Activated T-cell treated with anti-CD3 and anti-CD28 coated beads for 4 hours (primary cell): Measurements from ENCODE around the gene MBD6.
"Not testable (repeated sequence)": the region's sequence is repeated elsewhere in the genome, so short reads cannot be mapped to it uniquely, and the experiment has no call there.

ENCODE experiments used
- DNase-seq: peaks from one replicate; pipeline ENCODE4 v3.0.0-alpha.2; 2020

The MBD6 gene

DNA sequence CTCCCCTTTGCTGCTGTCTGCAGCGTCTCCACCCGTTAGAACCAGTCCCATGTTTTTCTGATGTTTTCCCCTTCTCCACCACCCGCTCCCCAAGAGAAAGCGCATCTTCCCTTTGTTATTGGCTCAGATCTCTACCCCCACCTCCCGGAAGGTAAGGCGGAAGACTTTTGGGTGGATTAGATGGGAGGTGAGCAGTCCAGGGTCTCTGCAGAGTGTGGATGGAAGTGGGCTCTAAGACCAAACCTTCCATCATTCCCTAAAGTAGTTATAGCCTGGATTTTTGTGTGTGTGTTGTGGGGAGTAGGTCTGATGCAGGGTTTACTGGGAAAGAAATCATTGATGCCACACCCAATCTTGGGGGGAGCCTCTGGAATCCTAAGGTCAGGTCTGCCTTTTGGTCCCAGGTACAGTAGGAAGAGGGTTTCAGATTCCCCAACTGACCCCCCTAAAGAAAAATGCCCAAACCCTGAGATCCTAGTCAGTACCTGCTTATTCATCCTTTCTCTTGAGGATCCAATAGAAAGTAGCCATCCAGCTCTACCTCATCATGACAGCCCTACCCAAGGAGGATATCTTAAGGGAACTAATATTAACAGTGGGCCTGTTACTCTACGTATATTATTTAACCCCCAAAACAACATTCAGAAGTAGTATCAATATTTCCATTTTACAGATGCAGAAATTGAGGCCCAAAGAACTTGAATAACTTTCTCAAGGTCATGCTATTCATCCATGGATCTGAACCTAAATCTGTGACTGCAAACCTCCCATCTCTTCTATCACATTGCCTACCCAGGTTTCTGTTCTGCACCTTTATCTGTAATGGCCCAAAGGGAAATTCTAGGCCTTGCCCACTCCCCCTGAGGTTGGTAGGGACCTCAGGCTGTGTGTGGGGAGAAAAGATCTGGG lies 28.3 kb downstream of the MBD6 start:
- DNase-seq: no peak

DNA sequence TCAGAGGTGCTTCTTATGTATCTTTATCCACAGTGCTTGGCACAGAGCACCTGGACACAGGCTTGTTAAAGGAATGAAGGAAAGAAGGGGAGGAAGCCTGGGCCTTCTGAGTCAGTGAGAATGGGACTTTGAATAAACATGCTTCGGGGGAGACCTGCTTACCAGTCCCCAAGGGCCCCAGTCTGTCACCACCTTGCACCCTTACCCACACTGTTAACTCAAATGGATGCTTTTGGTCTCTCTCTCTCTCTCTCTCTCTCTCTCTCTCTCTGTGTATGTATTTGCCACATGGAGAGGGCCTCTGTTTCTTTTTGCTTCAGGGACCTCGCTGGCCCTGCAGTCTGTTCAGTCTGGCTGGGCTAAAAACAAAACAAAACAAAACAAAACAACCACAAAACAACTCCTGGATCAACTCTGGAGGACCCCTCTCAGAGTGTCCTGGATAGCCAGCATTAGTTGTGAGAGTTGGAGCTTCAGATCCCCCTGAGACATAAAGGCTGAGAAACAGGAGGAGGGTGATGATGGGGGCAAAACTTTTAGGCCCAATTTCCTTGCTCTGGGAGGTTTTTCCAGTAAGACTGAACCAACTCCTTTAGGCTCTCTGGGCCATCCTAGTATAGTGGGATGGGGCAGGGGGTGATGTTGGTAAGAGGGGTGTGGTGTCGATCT lies 29.1 kb downstream of the MBD6 start:
- DNase-seq: no peak

DNA sequence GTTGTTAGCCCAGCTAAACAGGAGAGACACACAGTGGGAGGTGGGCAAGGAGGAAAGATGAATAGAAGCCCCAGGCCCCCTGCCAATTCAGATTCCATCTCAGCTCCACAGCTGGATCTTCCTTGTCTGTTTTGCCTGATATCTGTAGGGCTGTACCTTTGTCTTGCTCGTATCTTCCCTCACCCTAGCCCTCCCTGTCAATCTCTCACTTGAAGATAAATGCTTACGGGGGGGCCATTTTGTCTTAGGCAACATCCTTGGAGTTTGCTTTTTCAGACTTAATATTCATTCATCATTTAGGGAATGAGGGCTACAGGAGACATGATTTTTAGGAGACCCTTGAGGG lies 29.7 kb downstream of the MBD6 start:
- no peak for DNase-seq

DNA sequence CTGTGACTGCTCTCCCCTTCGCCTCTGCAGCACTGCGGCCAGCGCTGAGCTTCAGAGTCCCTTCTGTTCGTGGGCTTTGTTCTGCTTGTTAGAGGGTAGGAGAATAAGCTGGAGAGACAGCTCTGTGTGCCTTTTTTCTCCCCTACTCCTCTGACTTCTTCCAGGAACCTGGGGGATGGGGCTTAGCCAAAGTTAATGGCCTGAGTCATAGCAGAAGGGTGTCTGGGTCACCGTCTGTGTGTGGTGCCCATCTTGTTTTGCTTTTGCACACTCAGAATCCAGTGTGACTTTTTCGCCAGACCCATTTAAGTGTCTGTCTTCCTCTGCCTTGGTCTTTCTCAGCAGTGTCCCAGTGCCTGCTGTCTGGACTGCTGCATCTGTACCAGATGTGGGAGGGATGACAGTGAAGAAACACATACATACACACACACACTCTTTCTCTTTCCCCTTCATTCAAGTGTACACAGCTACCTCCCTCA lies 30.2 kb downstream of the MBD6 start:
- DNase-seq: no peak

DNA sequence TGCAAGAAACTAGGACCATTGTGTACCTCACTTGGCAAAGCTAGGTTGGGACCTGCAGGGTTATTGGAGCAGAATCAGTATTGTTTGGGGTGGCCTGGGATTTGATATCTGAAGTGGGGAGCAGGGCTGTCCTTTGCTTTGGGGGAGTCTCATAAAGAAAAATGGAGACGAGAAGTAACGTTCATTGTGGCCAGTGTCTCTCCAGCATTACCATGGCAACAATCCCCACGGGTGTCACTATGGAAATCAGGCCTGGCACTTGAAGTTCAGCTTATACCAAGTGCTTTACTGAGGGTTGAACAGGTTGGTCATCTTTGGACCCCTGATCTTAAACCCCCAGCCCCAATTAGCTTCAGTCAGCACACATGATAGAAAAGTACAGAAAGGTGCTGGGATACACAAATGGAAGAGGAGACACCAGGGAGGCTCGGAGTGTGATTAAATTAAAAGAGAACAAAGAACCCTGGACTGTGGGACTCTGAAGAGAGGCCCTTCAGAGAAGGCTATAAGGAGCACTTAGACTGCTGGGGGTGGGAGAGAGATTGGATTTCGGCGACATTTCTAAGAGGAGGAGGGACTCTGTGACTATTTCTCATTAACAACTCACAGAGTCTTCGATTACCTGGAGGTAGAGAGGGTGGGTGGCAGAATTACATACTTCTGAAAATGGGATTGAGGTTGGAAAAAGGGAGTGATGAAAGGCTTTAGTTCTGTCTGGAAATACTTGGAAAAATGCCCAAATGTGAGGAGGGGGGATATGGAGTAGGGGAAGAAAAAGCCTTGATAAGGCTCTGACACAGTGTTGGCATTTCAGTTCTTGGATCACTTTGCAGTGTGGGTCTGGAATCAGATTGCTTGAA lies 30.9 kb downstream of the MBD6 start:
- DNase-seq: no peak

DNA sequence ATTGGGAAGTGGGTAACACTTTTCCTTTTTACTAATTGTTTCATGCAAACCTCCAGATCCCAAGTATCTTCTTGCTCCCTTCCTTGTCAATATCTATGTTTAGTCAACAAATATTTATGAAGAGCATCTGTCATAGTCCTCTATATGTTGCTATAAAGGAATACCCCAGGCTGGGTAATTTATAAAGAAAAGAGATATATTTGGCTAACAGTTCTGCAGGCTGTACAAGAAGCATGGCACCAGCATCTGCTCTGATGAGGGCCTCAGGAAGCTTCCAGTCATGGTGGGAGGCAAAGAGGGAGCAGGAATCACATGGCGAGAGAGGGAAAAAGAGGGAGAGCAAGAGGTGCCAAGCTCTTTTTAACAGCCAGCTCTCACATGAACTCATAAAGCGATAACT lies 31.8 kb downstream of the MBD6 start:
- DNase-seq: no peak

DNA sequence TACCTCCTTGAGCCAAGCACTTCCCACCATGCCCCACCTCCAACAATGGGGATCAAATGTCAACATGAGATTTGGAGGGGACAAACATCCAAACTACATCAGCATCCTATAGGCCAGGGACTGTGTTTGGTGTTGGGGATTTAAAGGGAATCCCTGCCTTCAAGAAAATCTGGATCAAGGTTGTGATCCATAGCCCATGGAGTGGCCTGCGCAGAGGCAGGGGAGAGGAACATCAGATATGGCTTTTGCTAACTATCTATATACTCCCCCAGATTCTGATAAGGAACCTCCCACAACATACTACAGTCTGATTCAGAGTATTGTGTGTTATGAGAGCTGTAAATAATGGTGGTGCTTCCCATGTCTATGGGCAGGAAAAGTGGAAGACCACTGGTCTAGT lies 32.3 kb downstream of the MBD6 start:
- no peak for DNase-seq

DNA sequence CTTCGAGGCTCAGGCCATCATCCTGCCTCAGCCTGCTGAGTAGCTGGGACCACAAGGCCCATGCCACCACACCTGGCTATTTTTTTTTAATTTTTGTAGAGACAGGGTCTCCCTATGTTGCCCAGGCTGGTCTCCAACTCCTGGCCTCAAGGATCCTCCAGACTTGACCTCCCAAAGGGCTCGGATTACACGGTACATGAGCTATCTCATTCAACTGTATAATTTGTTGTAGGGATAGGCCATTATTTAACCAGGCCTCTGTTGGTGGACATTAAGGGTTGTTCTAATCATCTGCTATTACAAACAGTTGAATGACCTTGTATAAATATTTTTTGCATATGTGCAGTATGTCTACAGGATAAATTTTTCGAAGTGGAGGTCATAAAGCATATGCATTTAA lies 36.2 kb downstream of the MBD6 start:
- DNase-seq: no peak

DNA sequence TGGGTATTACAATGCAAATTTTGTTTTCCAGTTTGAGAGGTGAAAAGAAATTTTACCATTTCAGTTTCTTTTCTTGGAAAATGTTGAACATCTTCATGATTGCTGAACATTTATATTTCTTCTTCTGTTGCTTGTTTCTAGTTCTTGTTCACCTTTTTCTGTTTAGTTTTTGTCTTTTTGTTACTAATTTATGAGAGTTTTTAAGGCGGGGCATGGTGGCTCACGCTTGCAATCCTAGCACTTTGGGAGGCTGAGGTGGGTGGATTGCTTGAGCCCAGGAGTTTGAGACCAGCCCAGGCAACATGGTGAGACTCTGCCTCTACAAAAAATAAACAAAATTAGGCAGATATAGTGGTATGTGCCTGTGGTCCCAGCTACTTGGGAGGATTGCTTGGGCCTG lies 37.9 kb downstream of the MBD6 start:
- DNase-seq: no peak

DNA sequence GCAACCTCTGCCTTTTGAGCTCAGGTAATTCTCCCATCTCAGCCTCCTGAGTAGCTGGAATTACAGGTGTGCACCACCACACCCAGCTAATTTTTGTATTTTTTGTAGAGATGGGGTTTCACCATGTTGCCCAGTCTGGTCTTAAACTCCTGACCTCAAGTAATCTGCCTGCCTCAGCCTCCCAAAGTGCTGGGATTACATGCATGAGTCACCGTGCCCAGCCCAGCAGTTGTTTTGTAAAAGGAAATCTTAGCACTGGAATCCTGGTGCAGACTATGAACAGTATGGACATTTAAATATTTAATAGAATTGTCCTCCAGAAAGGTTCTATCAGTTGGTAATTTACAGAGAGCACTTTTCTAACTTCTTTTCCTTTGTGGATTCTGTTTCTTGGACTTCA lies 38.5 kb downstream of the MBD6 start:
- not testable (repeated sequence) for DNase-seq

DNA sequence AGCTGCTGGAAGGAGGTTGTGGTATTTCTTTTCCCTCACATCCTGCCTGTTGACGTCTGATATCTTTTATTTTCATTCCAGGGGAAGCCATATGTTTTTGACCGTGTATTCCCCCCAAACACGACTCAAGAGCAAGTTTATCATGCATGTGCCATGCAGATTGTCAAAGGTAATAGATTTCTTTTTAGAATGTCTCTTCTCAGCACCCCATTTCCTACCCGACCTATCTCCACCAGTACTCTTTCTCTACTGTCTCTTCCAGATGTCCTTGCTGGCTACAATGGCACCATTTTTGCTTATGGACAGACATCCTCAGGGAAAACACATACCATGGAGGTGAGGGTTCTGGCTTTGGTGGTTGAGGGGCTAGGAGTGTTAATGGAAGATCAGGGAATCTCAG lies 40.7 kb downstream of the MBD6 start:
- DNase-seq: no peak

DNA sequence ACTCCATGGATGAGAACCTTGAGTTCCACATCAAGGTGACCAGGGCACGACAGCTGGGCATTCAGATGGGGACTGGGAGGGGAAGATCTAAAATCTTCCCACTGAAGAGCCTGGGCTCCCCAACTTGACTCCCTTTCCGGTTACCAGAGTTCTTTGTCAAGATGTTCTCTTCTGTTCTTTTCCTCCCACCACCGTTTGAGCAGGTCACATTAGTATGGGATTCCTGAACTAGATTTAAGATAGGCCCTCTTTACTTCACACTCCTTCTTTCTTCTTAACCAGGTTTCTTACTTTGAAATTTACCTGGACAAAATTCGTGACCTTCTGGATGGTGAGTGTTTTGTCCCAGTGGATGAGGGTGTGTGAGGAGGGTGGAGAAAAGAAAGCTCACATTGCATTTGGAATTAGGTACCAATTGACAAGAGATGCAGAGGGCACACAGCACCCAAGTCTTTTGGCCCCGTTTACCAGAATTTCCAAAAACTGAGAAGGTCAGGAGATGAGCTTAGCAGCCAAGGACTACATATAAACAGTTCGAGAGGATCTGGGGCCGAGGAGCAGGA lies 41.6 kb downstream of the MBD6 start:
- DNase-seq: no peak

DNA sequence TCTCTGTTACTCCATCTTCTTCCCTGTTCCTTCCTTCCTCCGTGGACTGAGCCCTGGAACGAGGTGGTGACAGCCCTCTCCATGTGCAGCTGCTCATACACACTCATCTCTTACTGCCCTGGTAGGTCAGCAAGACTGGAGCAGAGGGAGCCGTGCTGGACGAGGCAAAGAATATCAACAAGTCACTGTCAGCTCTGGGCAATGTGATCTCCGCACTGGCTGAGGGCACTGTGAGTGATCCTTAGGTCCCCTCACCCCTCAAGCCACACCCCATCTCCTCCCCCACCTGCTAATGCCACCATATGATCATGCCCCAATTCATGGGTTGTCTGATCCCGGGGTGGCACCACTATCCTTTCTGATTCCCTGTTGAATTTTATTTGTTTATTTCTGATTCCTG lies 46.2 kb downstream of the MBD6 start:
- DNase-seq: no peak

DNA sequence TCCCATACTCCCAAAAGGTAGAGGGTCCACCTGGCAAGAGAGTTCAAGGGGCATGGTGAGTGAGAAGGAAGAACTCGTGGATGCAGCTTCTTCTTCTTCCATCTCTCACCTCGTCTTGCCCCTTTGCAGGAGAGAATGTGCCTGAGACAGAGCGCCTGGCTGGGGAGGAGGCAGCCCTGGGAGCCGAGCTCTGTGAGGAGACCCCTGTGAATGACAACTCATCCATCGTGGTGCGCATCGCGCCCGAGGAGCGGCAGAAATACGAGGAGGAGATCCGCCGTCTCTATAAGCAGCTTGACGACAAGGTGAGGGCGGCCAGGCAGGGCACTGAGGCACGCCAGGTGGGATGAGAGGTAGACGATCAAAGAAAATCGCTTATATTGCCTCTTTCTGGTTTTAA lies 47.2 kb downstream of the MBD6 start:
- DNase-seq: no peak

DNA sequence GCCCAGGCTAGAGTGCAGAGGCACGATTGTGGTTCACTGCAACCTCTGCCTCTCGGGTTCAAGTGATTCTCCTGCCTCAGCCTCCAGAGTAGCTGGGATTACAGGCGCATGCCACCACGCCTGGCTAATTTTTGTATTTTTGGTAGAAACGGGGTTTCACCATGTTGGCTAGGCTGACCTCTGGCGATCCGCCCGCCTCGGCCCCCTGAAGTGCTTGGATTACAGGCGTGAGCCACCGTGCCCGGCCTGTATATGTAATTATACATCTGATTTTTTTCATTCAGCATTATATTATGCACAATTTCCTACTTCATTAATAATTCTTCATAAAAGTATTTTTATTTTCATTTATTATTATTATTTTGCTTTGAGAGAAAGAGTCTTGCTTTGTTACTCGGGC lies 47.8 kb downstream of the MBD6 start:
- not testable (repeated sequence) for DNase-seq

DNA sequence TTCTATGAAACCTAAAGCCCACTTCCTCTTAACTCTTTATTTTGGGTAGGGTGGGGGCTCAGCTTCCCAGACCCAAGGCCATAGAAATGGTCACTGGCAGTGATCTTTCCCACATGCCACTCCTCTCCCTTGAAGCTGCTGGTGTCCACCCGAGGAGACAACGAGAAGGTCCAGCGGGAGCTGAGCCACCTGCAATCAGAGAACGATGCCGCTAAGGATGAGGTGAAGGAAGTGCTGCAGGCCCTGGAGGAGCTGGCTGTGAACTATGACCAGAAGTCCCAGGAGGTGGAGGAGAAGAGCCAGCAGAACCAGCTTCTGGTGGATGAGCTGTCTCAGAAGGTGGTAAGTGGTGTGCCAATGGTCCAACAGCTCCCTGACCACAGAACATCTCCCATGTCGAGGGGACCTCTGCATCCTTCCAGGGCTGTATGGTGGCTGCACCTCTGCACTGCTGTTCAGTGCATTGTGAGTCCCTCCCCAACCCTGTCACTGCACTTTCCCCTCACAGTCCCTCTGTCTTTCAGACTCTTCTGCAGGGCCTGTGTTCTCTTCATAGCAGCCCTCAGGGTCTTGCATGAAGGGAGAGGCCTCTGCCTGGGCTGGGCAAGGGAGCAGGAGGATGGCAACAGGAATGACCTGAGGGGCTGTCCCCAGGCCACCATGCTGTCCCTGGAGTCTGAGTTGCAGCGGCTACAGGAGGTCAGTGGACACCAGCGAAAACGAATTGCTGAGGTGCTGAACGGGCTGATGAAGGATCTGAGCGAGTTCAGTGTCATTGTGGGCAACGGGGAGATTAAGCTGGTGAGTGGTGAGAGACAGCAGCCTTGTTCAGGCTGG lies 49.5 kb downstream of the MBD6 start:
- DNase-seq: no peak

DNA sequence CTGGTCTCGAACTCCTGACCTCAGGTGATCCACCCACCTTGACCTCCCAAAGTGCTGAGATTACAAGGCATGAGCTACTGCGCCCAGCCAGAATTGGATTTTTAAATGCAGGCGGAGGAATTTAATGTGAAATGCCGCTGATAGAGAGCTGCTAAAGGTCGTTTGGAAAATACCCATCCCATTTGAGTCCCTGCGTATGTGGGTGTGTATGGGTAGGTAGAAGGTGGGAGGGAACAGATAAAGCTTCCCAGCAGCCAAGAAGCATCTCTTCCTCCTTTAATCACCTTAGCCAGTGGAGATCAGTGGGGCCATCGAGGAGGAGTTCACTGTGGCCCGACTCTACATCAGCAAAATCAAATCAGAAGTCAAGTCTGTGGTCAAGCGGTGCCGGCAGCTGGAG lies 52.2 kb downstream of the MBD6 start:
- no peak for DNase-seq

DNA sequence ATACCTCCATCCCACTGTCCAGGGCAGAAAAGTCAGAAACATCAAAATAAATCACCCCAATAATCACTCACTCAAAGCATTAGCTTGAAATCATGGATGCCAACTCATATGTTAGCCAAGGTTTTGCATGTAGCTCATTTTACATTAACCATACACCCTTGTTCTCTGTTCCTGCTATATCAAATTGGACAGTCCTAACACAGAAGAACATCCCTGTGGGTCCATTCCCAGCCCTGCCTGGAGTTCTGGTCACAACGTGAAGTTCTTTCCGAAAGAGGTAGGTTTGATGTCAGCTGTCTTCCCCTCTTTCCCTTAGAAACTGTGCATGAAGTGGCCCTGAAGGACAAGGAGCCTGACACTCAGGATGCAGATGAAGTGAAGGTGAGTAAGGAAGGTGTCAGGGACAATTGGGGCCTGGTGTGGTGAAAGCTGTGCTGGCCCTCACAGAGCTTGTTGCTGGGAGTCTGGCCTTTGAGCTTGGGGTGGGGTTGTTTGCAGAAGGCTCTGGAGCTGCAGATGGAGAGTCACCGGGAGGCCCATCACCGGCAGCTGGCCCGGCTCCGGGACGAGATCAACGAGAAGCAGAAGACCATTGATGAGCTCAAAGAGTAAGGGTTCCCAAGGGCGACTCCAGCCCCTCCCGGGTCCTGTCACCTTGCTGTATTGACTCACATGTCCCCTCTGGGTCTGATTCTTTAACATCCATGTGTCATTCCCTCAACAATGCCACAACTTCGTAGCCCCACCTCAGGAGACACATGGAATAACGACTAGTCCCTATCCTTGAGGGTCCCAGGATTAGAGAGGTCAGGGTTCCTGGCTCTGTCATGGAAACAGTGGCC lies 53.4 kb downstream of the MBD6 start:
- DNase-seq: no peak

DNA sequence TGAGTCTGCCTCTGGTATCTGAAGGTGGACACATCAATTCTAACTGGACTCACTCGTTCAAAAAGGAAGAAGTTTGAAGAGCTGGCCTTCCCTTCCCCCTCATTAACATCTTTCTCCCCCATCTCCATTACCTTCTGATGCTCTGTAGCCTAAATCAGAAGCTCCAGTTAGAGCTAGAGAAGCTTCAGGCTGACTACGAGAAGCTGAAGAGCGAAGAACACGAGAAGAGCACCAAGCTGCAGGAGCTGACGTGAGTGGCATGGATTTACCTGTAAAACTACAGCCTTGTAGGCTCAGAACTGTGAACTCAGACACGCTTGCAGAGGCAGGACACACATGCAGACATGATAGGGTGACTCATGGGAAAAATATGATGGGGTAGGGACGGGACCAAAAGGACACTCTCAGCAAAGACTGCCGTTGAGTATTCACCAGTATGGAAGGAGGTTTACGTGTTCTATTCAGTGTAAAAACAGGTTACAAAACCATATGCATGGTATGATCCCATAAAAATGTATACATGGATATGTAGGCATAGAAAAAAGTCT lies 54.1 kb downstream of the MBD6 start:
- no peak for DNase-seq

DNA sequence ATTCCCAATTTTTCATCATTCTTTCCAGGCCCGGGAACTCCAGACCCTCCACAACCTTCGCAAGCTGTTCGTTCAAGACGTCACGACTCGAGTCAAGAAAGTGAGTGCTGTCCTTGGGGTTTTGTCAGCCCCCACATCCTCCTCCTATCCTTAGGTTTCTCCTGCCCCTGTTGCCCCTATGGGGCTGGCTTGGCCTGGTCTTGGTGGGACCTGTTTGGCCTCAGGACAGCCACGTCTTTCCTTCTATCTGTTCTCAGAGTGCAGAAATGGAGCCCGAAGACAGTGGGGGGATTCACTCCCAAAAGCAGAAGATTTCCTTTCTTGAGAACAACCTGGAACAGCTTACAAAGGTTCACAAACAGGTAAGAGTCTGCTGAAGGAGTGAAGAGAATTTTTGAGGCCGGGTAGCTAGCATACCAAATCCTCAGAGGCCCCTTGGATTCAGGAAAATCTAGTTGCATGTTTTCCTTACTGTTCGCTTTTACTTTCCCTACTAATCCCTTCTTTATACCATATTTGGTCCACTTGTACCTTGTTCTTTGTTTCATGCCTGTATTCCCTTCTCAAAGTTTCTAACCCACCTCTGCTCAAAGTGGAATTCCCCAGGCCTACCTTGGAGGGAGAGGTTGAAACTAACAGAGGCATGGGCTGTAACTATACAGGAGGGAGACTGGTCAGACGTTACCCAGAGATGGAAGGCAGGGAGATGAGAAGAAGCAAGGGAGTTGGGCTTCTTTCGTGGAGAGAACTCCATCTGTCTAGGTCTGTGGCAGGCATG lies 55.5 kb downstream of the MBD6 start:
- DNase-seq: no peak
